ENCODE data around the gene ZNF217. TPM values are rescaled to one million over a fixed set of nuclear protein-coding genes. Genes with fewer than 3 reads are reported as not detected.

Gene ZNF217
- total and polyA plus RNA-seq, 9 of the 15 experiments (the other 6 are each of a cell fraction or from before 2014, with no cell fraction given): 3.0 to 41.8 (median 16.8) TPM

DNA sequence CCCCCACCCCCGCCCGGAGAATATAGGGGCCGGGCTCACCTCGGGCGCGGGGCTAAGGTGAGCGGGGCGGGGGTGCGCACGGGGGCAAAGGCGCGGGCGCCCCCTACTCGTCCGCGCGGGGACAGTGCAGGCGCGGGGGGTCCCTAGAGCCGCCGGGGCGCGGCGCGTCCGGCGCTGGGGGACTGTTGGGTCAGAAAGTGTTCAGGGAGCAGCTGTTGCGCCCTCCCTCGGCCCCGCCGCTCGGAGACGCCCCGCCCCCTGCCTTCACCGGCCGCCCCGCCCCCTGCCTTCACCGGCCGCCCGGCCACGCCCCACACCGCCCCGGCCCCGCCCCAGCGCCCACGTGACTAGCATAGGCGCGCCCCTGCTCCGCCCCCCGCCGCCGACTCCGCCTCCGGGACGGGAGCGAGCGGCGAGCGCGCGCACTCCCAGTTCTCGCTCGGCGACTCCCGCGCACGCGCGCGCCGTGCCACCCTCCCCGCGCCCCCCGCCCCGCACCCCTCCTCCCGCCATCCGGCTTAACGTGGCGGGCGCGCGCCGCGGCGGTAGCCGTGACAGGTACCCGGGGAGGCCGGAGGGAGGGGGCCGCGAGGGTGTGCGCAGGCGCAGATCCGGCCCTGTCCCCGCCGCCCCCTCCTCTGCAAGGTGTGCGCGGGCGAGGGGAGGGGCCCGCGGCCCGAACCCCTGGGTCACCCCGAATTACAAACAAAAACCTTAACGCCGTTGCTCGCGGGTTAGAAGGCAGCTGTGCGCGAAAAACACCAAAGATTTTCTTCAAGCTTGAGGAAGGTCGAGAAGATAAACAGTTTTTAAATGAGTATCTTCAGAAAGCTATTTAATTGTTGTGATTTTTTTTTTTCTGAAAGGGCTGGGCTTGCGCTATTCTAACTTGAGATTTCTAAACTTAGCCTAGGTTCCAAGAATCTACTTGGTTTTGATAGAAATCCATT is 704 bp upstream of the ZNF217 start (continued):
- TF ChIP-seq, protein P1, sequence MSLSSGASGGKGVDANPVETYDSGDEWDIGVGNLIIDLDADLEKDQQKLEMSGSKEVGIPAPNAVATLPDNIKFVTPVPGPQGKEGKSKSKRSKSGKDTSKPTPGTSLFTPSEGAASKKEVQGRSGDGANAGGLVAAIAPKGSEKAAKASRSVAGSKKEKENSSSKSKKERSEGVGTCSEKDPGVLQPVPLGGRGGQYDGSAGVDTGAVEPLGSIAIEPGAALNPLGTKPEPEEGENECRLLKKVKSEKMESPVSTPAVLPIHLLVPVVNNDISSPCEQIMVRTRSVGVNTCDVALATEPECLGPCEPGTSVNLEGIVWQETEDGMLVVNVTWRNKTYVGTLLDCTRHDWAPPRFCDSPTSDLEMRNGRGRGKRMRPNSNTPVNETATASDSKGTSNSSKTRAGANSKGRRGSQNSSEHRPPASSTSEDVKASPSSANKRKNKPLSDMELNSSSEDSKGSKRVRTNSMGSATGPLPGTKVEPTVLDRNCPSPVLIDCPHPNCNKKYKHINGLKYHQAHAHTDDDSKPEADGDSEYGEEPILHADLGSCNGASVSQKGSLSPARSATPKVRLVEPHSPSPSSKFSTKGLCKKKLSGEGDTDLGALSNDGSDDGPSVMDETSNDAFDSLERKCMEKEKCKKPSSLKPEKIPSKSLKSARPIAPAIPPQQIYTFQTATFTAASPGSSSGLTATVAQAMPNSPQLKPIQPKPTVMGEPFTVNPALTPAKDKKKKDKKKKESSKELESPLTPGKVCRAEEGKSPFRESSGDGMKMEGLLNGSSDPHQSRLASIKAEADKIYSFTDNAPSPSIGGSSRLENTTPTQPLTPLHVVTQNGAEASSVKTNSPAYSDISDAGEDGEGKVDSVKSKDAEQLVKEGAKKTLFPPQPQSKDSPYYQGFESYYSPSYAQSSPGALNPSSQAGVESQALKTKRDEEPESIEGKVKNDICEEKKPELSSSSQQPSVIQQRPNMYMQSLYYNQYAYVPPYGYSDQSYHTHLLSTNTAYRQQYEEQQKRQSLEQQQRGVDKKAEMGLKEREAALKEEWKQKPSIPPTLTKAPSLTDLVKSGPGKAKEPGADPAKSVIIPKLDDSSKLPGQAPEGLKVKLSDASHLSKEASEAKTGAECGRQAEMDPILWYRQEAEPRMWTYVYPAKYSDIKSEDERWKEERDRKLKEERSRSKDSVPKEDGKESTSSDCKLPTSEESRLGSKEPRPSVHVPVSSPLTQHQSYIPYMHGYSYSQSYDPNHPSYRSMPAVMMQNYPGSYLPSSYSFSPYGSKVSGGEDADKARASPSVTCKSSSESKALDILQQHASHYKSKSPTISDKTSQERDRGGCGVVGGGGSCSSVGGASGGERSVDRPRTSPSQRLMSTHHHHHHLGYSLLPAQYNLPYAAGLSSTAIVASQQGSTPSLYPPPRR (CRISPR knock-in tag; IDR thresholded peaks at IDR 0.05; ENCODE audit: borderline replicate concordance): no peak
- no peak for TF ChIP-seq MTF1 (CRISPR knock-in tag; IDR thresholded peaks at IDR 0.05; ENCODE audit: borderline replicate concordance)
- TF ChIP-seq, protein P2, sequence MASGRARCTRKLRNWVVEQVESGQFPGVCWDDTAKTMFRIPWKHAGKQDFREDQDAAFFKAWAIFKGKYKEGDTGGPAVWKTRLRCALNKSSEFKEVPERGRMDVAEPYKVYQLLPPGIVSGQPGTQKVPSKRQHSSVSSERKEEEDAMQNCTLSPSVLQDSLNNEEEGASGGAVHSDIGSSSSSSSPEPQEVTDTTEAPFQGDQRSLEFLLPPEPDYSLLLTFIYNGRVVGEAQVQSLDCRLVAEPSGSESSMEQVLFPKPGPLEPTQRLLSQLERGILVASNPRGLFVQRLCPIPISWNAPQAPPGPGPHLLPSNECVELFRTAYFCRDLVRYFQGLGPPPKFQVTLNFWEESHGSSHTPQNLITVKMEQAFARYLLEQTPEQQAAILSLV (tag; IDR thresholded peaks at IDR 0.05): no peak
- TF ChIP-seq MTA2 (IDR thresholded peaks at IDR 0.05; ENCODE audit: low read depth): no peak
- no peak for TF ChIP-seq FOXA3 (CRISPR knock-in tag; conservative IDR thresholded peaks at IDR 0.05 in 1 of 2, IDR thresholded peaks at IDR 0.05 in 1 of 2)
- TF ChIP-seq BRD4 (IDR thresholded peaks at IDR 0.05): no peak
- no peak for TF ChIP-seq NFATC3 (IDR thresholded peaks at IDR 0.05)
- TF ChIP-seq, protein P3, sequence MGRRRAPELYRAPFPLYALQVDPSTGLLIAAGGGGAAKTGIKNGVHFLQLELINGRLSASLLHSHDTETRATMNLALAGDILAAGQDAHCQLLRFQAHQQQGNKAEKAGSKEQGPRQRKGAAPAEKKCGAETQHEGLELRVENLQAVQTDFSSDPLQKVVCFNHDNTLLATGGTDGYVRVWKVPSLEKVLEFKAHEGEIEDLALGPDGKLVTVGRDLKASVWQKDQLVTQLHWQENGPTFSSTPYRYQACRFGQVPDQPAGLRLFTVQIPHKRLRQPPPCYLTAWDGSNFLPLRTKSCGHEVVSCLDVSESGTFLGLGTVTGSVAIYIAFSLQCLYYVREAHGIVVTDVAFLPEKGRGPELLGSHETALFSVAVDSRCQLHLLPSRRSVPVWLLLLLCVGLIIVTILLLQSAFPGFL (CRISPR knock-in tag; IDR thresholded peaks at IDR 0.05): no peak
- no peak for TF ChIP-seq BRD9 (IDR thresholded peaks at IDR 0.05; ENCODE audit: low read depth, partially characterized antibody)
- no peak for TF ChIP-seq TFAM (CRISPR knock-in tag; conservative IDR thresholded peaks at IDR 0.05)
- TF ChIP-seq, protein P4, sequence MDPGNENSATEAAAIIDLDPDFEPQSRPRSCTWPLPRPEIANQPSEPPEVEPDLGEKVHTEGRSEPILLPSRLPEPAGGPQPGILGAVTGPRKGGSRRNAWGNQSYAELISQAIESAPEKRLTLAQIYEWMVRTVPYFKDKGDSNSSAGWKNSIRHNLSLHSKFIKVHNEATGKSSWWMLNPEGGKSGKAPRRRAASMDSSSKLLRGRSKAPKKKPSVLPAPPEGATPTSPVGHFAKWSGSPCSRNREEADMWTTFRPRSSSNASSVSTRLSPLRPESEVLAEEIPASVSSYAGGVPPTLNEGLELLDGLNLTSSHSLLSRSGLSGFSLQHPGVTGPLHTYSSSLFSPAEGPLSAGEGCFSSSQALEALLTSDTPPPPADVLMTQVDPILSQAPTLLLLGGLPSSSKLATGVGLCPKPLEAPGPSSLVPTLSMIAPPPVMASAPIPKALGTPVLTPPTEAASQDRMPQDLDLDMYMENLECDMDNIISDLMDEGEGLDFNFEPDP (CRISPR knock-in tag; IDR thresholded peaks at IDR 0.05): no peak
- TF ChIP-seq, protein P5, sequence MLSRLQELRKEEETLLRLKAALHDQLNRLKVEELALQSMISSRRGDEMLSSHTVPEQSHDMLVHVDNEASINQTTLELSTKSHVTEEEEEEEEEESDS (CRISPR knock-in tag; IDR thresholded peaks at IDR 0.05): no peak
- TF ChIP-seq MAFK (IDR thresholded peaks at IDR 0.05; ENCODE audit: low read length): no peak
- TF ChIP-seq, protein P6, sequence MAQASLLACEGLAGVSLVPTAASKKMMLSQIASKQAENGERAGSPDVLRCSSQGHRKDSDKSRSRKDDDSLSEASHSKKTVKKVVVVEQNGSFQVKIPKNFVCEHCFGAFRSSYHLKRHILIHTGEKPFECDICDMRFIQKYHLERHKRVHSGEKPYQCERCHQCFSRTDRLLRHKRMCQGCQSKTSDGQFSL (CRISPR knock-in tag; IDR thresholded peaks at IDR 0.05): no peak
- TF ChIP-seq, protein P6 (tag; IDR thresholded peaks at IDR 0.05): no peak; a peak in 1 of 4 replicates
- TF ChIP-seq, protein P7, sequence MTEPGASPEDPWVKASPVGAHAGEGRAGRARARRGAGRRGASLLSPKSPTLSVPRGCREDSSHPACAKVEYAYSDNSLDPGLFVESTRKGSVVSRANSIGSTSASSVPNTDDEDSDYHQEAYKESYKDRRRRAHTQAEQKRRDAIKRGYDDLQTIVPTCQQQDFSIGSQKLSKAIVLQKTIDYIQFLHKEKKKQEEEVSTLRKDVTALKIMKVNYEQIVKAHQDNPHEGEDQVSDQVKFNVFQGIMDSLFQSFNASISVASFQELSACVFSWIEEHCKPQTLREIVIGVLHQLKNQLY (CRISPR knock-in tag; conservative IDR thresholded peaks at IDR 0.05): no peak
